HG03571 (cell line): ENCODE results near the gene NDRG2.
"Not testable (repeated sequence)": the region's sequence is repeated elsewhere in the genome, so short reads cannot be mapped to it uniquely, and the experiment has no call there.

Experiments used
- ATAC-seq: cut with Tn5 transposase; IDR thresholded peaks from one replicate; pipeline ENCODE4 v1.9.1; 2021; ENCODE audit not compliant: unreplicated experiment

NDRG2 gene

DNA sequence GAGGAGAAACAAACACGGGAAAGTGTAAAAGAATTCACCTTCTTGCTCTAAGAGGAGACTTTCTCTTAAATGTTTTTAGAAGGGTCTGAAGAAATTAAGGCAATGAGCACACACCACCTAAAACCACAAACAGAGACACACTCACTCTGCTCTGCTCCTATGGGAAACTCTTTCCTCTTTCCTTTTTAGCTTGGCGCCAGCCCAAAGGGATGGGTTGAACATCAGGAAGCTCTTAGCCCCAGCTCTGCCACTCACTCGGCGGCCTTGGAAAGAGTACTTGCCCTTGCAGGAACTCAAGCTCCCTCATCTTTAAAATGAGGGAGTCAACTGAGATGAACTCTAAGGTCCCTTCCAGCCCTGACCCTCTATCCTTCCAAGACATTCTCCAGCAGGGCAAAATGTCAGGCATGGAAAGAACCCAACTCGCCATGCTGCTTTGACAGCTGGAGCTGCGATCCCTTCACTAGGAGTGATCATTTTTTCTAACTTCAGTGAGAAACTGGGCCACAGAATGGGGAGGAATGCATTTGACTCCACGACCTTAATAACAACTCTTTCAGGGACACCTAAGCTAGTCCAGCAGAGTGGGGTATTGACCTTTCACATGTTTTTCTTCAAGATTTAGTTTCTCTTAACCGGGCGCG is 31.8 kb upstream of the NDRG2 start:
- no peak for ATAC-seq

DNA sequence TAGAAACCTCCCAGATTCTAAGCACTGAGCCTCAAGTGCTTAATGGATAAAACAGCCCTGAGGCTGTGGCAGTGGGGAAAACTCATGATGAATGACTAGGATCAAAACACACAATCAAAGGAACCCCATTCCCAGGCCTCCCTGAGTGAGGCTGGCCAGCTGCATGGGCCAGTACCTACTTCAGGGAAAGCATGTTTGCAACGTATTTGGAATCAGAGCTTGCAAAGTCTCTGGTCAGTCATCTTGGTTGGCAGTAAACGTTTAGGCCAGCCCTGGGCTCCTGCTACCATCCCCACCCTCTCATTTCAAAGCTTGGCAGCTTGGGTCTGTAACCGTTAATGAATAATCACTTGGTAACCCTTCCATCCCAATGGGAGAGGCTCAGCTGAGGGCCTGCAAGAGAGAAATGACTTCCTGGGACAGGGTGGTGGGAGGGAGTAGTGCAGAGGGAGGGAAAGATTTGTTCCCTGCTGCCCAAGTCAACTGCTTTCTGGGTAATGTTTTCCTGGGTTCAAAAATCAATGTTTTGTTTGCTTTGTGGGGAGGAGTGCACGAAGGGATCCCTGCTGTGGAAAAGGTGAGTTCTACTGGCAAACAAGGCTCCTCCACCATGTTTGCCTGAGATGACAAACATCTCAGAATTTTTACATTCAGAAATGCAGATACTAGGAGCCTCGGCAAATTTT is 30.7 kb upstream of the NDRG2 start:
- no peak for ATAC-seq

DNA sequence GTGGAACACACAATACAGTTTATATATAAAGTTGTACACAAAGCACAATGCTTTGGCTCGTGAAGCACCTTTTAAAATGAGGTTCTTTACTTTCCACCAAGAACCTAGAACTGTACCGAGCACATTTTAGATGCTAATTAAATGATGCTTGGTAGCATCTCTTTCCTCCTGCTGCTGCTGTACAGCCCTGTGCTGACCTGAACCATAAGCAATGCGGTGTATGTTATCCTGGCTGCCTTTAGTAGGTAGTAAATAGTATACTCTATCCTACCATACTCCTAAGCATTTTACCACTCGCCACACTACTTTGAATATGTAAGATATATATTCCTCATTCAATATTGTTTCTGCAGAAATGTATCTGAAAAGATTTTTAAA is 29.9 kb upstream of the NDRG2 start:
- ATAC-seq, result no peak

DNA sequence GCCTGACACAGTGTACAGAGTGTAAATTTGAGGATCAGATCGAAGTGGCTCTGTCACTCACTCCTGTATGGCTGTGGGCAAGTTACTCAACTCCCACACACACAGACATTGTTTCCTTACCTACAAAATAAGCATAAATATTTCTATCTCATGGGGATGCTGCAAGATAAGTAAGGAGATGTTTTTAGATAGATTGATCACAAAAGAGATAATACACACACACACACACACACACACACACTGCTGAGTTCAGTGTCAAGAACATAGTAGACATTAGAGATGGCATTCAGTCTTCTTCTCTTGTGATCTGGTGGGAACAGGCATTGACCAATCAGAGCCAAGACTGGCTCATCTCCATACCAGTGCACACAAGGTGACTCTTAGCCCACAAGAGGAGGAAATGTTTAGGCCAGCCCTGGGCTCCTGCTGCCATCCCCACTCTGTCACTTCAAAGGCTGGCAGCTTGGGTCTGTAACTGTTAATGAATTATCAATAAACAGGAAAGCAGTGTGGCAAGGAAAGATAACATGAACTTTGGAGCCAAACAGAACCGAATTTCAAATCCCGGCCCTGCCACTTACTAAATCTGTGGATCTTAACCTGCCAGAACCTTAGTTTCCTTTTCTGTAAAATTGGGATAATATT is 29.4 kb upstream of the NDRG2 start:
- no peak for ATAC-seq

DNA sequence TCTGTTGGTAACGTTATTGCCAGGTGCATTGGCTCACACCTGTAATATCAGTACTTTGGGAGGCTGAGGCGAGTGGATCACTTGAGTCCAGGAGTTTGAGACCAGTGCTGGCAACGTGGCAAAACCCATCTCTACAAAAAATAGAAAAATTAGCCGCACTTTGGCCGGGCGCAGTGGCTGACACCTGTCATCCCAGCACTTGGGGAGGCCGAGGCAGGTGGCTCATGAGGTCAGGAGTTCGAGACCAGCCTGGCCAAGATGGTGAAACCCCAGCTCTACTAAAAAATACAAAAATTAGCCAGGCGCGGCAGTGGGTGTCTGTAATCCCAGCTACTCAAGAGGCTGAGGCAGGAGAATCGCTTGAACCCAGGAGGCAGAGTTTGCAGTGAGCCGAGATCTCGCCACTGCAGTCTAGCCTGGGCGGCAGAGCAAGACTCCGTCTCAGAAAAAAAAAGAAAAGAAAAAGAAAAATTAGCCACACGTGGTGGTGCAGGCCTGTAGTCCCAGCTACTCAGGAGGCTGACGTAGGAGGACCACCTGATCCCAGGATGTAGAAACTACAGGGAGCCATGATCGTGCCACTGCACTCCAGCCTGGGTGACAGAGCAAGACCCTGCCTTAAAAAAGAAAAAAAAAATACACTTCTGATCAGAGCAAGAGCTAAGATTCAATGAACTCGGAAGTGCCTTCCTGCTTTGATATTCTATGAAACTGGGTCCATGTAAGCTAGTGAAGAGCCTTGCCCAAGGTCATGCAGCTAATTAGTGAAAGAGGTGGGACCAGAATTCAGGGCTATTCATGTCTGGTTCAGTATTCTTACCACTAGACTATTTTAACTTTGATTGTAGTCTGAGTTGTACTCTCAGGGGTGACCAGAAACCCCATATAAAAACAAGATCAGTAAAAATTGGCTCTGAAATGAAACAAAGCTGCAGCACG is 28.6 kb upstream of the NDRG2 start:
- ATAC-seq, result no peak

DNA sequence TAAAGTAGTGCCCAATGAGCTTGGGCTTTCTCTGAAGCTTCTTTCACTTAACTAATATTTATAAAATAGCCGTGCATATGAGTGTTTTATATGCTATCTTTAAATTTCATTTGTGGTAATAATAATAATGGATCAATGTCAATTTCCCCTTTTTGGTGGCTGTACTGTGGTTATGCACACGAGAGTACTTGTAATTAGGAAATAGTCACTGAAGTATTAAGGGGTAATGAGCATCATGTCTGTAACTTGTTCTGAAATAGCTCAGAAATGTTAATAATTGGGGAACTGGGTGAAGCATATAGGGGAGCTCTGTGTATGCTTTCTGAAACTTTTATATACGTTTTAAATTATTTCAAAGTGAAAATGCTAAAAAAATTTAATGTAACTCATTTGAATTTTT is 25.7 kb upstream of the NDRG2 start:
- ATAC-seq, result no peak

DNA sequence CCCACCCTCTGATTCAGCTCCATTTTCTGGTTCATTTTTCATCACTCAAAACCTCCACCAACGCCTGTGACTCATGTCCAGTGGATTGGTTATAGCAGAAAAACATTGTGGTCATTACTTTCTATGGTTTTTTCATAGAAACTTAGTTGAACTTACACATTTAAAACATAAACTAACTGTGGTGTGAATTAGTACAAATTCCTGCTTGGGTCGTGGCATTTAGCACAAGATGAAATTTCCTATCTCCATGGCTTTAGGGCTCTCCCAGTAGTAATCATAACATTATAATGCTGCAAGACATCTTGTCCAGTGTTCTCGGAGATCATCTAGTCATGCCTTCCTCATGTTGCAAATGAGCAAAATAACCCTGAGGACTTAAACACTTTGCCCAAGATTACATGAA is 24.4 kb upstream of the NDRG2 start:
- ATAC-seq, result no peak

DNA sequence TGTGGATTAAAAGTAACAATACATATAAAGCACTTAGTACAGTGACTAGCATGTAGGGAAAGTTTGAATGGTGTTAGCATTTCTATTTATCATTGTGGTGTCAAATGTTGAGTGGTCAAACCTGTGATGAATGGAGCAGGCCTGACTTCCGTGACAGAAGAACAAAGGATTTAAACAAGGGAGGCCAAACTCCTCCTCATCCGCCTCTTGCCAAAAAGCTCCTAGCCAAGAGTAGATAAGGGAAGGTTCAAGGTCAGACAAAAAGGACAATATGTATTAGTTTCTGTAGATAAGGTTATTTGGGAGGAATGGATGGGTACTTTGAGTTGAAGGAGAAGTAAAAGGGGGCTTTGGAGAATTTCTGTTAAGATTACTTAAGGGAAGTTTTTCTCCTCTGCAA is 23.8 kb upstream of the NDRG2 start:
- ATAC-seq, result no peak

DNA sequence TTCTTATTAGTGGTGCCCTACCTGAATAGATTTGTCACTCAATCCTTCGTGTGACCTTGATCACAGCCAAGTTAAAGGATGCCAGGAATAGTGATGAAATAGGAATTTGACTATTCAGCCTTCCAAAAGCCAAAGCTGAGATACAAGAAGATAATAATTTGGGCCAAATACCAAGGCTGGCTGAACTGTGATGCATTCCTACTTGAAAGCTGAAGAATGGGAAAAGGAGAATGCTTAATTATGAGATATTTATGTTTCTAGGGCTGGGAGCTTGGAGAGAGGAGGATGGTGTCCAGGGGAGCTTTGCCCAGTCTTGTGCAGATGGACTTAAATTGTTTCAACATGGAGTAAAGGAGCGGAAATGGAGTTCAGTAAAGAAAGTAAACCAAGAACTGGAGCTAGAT is 22.5 kb upstream of the NDRG2 start:
- no peak for ATAC-seq

DNA sequence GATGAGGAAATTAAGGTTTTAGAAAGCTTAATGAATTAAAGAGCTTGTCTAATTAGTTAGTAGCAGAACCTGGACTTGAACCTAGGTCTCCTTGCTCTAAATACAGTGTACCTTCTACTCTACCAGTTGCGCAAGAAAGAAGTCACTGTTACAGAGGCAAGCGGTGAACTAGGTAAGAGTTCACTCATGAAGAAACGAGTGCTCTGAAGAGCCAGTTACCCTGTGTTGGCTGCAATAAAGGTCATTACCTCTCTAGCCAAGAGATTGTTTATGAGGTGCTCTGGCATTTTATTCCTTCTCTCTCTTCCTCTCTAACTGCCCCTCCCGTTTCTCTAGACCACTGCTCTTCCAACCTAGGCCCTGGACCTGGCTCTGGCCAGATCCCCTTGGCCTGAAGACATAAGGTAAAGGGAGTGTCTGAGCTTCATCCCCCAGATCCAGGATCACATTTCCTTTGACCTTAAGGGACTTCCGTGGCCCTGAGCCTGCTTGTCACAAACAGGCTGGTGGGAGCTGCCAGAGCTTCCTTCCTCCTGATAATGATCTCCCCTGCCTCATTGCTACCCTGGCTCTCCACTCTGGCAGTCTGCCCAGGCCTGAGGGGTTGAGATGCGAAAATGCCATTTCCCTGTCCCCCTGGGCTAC is 19.2 kb upstream of the NDRG2 start:
- ATAC-seq, result no peak

DNA sequence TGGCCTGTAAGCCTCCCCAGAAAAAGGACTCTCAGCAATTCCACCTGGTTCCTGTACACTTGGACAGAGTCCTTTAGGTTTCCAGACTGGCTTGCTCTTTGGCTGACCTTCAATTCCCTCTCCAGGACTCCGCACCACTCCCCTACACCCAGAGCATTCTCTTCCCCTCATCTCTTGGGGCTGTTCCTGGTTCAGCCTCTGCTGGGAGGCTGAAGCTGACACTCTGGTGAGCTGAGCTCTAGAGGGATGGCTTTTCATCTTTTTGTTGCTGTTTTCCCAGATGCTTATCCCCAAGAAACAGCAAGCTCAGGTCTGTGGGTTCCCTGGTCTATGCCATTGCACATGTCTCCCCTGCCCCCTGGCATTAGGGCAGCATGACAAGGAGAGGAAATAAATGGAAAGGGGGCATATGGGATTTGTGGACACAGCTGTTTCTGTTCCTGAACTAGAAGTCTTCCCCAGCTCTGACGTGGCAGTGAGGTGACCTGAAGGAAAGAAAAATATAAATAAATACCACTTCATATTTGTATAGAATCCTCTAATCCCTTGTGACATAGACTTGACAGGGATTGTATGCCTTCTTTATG is 18.6 kb upstream of the NDRG2 start:
- ATAC-seq, result no peak

DNA sequence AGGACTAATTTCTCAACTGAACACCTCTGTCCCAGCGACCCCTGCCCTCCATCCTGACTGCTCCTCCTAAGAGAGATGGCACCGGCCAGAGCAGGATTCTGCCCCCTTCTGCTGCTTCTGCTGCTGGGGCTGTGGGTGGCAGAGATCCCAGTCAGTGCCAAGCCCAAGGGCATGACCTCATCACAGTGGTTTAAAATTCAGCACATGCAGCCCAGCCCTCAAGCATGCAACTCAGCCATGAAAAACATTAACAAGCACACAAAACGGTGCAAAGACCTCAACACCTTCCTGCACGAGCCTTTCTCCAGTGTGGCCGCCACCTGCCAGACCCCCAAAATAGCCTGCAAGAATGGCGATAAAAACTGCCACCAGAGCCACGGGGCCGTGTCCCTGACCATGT is 18.1 kb upstream of the NDRG2 start:
- no peak for ATAC-seq

DNA sequence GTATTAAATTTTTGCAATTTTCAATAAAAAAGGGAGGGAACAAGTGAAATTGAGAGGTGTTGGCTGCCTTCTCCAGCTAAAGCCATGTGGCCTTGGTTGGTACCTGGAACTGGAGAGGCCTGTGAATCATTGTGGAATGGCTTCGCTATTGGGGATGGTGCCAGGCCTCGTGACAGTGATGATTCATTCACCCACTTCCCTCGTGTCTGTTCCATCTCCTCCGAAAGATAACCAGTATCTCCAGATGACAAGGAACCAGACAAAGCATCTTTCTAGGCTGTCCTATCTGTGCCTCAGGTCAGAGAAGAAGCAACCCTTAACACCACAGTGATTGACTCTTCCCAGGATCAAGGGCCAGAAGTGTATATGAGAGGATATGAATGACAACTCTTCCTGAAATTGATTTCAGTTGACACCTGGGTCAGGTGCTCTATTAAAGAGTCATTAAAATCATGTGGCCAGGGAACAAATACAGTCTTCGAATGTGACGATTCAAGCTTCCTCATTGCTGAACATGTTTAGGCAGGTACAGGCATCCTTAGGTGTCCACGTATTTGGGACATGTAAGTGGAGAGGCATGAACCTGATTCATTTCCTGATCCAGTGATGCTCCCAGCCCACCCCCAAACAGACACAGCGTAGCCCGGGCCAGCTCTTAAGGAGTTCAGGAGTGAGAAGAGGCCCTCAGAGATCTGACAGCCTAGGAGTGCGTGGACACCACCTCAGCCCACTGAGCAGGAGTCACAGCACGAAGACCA is 17.0 kb upstream of the NDRG2 start, which contains the start of gene RNASE7:
Gene RNASE7 (plus strand): TSS at position 687 of the 758 bp plus-strand sequence. CDS start 631 bp downstream, outside the sequence.
- no peak for ATAC-seq

DNA sequence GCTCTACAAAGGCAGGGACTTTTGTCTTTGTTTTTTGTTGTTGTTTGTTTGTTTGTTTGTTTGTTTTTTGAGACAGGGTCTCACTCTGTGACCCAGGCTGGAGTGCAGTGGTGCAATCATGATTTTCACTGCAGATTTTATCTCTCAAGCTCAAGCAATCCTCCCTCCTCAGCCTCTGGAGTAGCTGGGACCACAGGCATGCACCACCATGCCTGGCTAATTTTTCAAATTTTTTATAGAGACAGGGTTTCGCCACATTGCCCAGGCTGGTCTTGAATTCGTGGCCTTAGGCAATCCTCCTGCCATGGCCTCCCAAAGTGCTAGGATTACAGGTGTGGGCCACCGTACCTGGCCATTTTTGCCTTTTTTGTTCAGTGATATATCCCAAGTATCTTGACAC is 16.1 kb upstream of the NDRG2 start:
- ATAC-seq, result not testable (repeated sequence)

DNA sequence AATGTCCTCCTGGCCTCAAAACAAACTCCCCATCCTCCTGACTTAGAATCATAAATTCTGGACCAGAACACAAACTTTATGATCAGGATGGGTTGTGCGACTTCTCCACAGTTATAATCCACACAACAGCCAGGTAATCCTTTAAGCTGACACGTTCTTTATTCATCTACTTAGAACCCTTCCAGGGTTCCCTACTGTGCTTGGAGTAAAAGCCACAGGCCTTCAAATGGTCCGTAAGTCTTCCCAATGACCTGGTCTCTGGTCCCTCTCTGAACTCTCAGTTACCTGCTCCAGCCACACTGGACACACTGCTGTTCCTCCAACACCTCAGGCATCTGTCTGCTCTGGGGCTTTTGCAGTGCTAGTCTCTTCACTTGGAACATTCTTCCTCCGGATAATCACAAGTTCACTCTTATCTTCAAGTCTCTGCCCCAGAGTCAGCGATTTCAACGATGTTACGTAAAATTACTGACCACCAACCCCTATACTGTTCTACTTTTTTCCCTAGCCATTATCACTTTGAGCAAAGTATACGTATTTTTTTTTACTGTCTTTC is 15.6 kb upstream of the NDRG2 start:
- ATAC-seq, result no peak

DNA sequence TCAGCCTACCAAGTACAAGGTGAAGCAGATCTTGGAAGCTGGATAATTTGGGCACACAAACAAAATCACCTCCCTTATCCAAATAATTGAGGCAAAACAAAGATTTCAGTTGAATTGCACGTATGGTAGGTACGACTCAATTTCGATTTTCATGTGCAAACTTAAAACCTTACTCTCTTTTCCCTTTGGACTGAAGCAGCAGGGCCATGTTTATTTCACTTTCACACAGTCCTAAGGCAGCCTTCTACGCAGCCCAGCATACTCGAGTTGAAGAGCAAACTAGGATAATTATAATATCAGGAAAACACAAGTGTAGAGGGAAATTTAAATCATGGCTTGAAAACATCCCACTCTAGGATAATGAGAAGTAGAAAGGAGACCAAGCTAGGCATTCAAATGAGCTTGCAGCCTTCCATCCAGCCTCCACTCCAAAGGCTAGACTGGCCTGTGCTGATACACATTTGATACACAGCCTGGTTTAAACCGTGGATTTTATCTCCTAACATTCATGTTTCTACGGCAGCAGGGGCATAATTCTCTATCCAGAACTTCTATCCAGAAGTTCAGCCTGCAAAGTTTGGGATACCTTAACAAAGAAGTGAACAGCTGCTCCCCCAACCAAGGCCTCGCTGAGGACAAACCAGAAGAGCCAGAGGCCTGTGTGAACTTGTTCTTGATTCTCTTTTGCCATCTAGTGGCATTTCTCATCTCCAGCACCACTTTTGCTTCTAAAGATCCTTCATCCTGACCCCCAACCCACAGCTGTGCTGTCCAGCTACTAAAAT is 14.9 kb upstream of the NDRG2 start:
- no peak for ATAC-seq

DNA sequence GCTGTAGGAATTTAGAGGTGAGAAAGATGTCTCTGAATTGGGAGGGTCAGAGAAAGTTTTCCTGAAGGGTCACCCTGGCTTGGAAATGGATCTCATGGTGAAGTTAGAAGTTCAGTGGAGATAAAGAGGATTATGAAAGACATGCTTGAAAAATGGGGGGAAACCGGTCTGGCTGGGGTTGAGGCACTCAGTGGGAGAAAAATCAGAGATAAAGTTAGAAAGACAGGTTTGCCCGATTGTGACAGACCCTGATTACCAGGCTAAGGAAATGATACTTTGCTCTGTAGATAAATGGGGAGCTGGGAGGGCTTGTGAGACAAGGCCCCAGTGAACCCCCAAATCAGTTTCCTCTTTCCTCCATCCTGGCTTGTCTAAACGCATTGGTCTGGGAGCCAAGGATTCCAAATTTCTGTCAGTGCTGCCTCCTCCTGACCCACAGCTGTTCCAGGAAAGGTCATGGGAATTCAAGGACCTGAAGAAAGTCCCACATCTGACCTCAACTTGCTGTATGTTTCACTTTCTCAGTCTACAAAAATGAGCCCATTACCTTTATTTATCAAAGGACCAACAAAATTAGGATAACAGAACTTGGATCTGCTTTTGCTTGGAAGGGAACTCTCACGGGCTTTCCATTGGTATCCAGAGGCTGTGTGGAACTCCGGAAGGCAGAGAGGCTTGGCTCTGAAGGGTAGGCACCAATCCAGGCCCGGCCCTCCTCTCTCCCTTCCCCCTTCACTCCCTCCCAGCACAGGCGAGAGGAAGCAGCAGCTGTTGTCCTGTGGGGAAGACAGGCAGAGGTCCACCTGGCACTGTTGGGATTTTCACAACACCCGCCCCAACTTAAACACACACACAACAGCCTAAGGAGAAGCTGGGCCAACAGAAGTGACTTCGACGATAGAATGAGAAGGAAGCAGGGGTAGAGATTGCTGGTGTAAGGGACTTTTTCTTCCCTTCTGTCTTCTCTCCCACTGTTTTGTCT is 13.9 kb upstream of the NDRG2 start:
- ATAC-seq, result no peak
